H1 (cell line): ENCODE measurements around the gene ADAMTS9.

Experiments
- CEBPB ChIP-seq: IDR thresholded peaks from 2 replicates; pipeline ENCODE4 v1.6.1; 2012; ENCODE audit warnings: low read depth, low read length
- EZH2 ChIP-seq: fragments of 200-600 bp; sonication (generic); IDR thresholded peaks from 2 replicates; pipeline ENCODE4 v1.7.1; 2012; ENCODE audit warnings: low read depth, mild to moderate bottlenecking, moderate library complexity, low read length, inconsistent platforms; ENCODE audit not compliant: severe bottlenecking
- GABPA ChIP-seq: IDR thresholded peaks from 2 replicates; pipeline ENCODE4 v1.6.1; 2011; ENCODE audit warnings: mild to moderate bottlenecking, low read length, moderate library complexity, borderline replicate concordance; ENCODE audit not compliant: insufficient read depth
- GTF2F1 ChIP-seq: IDR thresholded peaks from 2 replicates; pipeline ENCODE4 v1.6.1; 2012; ENCODE audit warnings: low read depth, low read length, improper control_type of control experiment, borderline replicate concordance
- HDAC2 ChIP-seq, 2 experiments: fragments of 300-600 bp in 1 of 2; sonication (generic) in 1 of 2; IDR thresholded peaks; 2 replicates each; pipeline ENCODE4 v1.6.1; 2011 to 2012; ENCODE audit warnings: low read depth in 2 of 2, low read length in 2 of 2, mild to moderate bottlenecking in 2 of 2, moderate library complexity in 2 of 2, borderline replicate concordance in 1 of 2, inconsistent platforms in 1 of 2
- JUN ChIP-seq: IDR thresholded peaks from 2 replicates; pipeline ENCODE4 v1.6.1; 2011; ENCODE audit warnings: low read depth, mild to moderate bottlenecking, improper control_type of control experiment, low read length
- KDM5A ChIP-seq: fragments of 200-600 bp; IDR thresholded peaks from 2 replicates; pipeline ENCODE4 v1.7.1; 2012; ENCODE audit warnings: mild to moderate bottlenecking, low read length, inconsistent platforms, mixed read lengths
- POLR2A ChIP-seq, 2 experiments: IDR thresholded peaks; 1 replicate in 1 of 2; 2 replicates in 1 of 2; pipeline ENCODE4 v1.6.1; 2011; ENCODE audit warnings: low read depth in 2 of 2, low read length in 2 of 2, mild to moderate bottlenecking in 2 of 2; ENCODE audit errors: control extremely low read depth in 1 of 2
- POLR2AphosphoS5 ChIP-seq: IDR thresholded peaks from 2 replicates; pipeline ENCODE4 v1.6.1; 2011; ENCODE audit warnings: low read depth, low read length
- SP1 ChIP-seq: IDR thresholded peaks from 2 replicates; pipeline ENCODE4 v1.6.1; 2011; ENCODE audit warnings: low read depth, low read length
- TF ChIP-seq, protein P1 (sequence below), 3 experiments: IDR thresholded peaks; 1 replicate in 2 of 3; 2 replicates in 1 of 3; pipeline versions ENCODE4 v1.5.1 to v1.6.1; 2011; ENCODE audit warnings: low read length in 3 of 3, mild to moderate bottlenecking in 3 of 3, inconsistent platforms in 2 of 3, low read depth in 1 of 3, moderate library complexity in 1 of 3; ENCODE audit not compliant: insufficient read depth in 1 of 3; ENCODE audit errors: control extremely low read depth in 1 of 3
- TF ChIP-seq, protein P2 (sequence below): IDR thresholded peaks from 2 replicates; pipeline ENCODE4 v1.6.1; 2012; ENCODE audit warnings: low read length, inconsistent platforms

DNA sequence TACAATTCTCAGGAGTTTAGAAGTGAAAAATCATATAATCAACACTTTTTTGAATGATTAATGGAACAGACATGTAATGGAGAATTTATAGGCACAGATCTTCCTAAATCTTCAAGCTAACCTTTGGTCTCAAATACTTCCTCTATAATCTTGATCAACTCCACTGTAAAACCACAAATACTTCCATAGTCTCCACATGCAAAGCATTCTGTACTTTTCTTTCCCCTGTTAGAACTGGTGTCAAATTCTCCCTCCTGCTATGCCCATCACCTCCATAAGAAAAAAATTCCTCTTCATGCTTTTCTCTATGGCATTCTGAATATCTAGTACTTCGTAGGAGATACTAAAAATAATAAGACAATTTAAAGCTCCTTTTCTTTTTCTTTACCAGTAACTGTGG is 214.3 kb downstream of the ADAMTS9 start:
- TF ChIP-seq GABPA (no peak), POLR2AphosphoS5 (no peak), POLR2A (IDR thresholded peaks at IDR 0.05; ENCODE audit: control extremely low read depth in 1 of 2, low read depth in 2 of 2, low read length in 2 of 2) (no peak), KDM5A (no peak), GTF2F1 (no peak), EZH2 (no peak), HDAC2 (IDR thresholded peaks at IDR 0.05; ENCODE audit: borderline replicate concordance in 1 of 2, low read depth in 2 of 2, low read length in 2 of 2) (no peak), SP1 (no peak), CEBPB (no peak), JUN (no peak)
- TF ChIP-seq, protein P1, sequence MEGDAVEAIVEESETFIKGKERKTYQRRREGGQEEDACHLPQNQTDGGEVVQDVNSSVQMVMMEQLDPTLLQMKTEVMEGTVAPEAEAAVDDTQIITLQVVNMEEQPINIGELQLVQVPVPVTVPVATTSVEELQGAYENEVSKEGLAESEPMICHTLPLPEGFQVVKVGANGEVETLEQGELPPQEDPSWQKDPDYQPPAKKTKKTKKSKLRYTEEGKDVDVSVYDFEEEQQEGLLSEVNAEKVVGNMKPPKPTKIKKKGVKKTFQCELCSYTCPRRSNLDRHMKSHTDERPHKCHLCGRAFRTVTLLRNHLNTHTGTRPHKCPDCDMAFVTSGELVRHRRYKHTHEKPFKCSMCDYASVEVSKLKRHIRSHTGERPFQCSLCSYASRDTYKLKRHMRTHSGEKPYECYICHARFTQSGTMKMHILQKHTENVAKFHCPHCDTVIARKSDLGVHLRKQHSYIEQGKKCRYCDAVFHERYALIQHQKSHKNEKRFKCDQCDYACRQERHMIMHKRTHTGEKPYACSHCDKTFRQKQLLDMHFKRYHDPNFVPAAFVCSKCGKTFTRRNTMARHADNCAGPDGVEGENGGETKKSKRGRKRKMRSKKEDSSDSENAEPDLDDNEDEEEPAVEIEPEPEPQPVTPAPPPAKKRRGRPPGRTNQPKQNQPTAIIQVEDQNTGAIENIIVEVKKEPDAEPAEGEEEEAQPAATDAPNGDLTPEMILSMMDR (IDR thresholded peaks at IDR 0.05; ENCODE audit: control extremely low read depth in 1 of 3, insufficient read depth in 1 of 3, low read depth in 1 of 3, low read length in 3 of 3): no peak
- TF ChIP-seq, protein P2, sequence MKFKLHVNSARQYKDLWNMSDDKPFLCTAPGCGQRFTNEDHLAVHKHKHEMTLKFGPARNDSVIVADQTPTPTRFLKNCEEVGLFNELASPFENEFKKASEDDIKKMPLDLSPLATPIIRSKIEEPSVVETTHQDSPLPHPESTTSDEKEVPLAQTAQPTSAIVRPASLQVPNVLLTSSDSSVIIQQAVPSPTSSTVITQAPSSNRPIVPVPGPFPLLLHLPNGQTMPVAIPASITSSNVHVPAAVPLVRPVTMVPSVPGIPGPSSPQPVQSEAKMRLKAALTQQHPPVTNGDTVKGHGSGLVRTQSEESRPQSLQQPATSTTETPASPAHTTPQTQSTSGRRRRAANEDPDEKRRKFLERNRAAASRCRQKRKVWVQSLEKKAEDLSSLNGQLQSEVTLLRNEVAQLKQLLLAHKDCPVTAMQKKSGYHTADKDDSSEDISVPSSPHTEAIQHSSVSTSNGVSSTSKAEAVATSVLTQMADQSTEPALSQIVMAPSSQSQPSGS: no peak
